Measurements from ENCODE around the gene RNF167.

DNA sequence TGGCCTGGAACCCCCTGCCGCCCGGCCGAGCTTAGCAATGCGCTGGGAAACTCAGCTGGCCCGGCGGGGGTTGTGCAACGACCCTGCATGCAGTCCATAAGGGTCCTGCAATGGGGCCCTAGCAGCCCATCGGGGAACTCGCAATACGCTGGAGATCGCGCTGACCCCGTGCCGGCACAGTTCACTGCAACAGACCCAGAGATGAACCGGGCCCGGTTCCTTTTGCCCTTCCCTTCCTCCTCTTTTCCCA is 597 bp upstream of the RNF167 start:
- TF ChIP-seq, protein P1, sequence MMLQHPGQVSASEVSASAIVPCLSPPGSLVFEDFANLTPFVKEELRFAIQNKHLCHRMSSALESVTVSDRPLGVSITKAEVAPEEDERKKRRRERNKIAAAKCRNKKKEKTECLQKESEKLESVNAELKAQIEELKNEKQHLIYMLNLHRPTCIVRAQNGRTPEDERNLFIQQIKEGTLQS (IDR thresholded peaks at IDR 0.05): no peak
- TF ChIP-seq, protein P2, sequence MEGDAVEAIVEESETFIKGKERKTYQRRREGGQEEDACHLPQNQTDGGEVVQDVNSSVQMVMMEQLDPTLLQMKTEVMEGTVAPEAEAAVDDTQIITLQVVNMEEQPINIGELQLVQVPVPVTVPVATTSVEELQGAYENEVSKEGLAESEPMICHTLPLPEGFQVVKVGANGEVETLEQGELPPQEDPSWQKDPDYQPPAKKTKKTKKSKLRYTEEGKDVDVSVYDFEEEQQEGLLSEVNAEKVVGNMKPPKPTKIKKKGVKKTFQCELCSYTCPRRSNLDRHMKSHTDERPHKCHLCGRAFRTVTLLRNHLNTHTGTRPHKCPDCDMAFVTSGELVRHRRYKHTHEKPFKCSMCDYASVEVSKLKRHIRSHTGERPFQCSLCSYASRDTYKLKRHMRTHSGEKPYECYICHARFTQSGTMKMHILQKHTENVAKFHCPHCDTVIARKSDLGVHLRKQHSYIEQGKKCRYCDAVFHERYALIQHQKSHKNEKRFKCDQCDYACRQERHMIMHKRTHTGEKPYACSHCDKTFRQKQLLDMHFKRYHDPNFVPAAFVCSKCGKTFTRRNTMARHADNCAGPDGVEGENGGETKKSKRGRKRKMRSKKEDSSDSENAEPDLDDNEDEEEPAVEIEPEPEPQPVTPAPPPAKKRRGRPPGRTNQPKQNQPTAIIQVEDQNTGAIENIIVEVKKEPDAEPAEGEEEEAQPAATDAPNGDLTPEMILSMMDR (IDR thresholded peaks at IDR 0.05; ENCODE audit: low read depth, low read length, missing input control): no peak
- TF ChIP-seq, protein P3, sequence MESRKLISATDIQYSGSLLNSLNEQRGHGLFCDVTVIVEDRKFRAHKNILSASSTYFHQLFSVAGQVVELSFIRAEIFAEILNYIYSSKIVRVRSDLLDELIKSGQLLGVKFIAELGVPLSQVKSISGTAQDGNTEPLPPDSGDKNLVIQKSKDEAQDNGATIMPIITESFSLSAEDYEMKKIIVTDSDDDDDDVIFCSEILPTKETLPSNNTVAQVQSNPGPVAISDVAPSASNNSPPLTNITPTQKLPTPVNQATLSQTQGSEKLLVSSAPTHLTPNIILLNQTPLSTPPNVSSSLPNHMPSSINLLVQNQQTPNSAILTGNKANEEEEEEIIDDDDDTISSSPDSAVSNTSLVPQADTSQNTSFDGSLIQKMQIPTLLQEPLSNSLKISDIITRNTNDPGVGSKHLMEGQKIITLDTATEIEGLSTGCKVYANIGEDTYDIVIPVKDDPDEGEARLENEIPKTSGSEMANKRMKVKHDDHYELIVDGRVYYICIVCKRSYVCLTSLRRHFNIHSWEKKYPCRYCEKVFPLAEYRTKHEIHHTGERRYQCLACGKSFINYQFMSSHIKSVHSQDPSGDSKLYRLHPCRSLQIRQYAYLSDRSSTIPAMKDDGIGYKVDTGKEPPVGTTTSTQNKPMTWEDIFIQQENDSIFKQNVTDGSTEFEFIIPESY (IDR thresholded peaks at IDR 0.05): no peak
- TF ChIP-seq, protein P4, sequence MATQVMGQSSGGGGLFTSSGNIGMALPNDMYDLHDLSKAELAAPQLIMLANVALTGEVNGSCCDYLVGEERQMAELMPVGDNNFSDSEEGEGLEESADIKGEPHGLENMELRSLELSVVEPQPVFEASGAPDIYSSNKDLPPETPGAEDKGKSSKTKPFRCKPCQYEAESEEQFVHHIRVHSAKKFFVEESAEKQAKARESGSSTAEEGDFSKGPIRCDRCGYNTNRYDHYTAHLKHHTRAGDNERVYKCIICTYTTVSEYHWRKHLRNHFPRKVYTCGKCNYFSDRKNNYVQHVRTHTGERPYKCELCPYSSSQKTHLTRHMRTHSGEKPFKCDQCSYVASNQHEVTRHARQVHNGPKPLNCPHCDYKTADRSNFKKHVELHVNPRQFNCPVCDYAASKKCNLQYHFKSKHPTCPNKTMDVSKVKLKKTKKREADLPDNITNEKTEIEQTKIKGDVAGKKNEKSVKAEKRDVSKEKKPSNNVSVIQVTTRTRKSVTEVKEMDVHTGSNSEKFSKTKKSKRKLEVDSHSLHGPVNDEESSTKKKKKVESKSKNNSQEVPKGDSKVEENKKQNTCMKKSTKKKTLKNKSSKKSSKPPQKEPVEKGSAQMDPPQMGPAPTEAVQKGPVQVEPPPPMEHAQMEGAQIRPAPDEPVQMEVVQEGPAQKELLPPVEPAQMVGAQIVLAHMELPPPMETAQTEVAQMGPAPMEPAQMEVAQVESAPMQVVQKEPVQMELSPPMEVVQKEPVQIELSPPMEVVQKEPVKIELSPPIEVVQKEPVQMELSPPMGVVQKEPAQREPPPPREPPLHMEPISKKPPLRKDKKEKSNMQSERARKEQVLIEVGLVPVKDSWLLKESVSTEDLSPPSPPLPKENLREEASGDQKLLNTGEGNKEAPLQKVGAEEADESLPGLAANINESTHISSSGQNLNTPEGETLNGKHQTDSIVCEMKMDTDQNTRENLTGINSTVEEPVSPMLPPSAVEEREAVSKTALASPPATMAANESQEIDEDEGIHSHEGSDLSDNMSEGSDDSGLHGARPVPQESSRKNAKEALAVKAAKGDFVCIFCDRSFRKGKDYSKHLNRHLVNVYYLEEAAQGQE (IDR thresholded peaks at IDR 0.05): no peak
- TF ChIP-seq RAD21 (IDR thresholded peaks at IDR 0.05) (no peak), YY1 (IDR thresholded peaks at IDR 0.05) (no peak), FOXA1 (IDR thresholded peaks at IDR 0.05) (no peak), GABPA (IDR thresholded peaks at IDR 0.05 in 1 of 2, conservative IDR thresholded peaks at IDR 0.05 in 1 of 2) (no peak)

Measured in liver (tissue), 3 donors.